Measurements from ENCODE around the gene HCFC1.

The HCFC1 gene

DNA sequence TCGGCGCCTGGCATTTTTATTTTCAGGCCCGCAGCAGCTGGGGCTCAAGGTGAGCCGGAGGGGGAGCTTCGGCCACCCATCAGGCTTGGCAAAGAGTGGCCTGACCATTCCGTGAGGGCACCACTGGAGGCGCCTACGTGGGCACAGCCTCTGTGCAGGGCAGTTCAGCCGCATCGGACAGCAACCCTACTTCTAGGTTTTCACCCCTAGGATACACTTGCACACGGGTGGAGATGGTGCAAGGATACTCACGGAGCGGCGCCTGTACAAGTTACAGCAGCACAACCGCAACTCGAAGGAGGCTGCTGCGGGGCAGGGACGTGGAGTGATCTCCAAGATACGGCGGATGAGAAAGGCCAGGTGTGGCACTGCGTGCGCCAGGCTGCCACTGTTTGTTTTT lies 10.8 kb downstream of the HCFC1 start:
- no peaks in the 10 kb centered on the region; the same call in 1 of the 2 replicates for H3K36me3 ChIP-seq (replicated peaks; ENCODE audit: insufficient read depth, low read length)
- no peak for TF ChIP-seq CTCF (IDR thresholded peaks at IDR 0.05; ENCODE audit: low read length)
- no peak for TF ChIP-seq EZH2 (optimal IDR thresholded peaks at IDR 0.05; ENCODE audit: low read depth, low read length)
- TF ChIP-seq EZH2phosphoT487 (IDR thresholded peaks at IDR 0.05; ENCODE audit: low read length) = no peak
- H3K4me1 ChIP-seq (ENCODE audit: low read length) = no peaks in the 10 kb centered on the region
- peaks cover 6% of the 10 kb centered on the region; the same call in 1 of the 2 replicates for H4K20me1 ChIP-seq (ENCODE audit: insufficient read depth, low read length)
- no peaks in the 10 kb centered on the region for H3F3A ChIP-seq (ENCODE audit: insufficient read depth, low read length)
- DNase-seq = no peak
- H3K27ac ChIP-seq (ENCODE audit: low read length) = no peak overlapping the region
- H2AFZ ChIP-seq (ENCODE audit: low read length) = no peak overlapping the region
- H3K79me2 ChIP-seq (ENCODE audit: low read length) = peaks cover 49% of the 10 kb centered on the region
- no peaks in the 10 kb centered on the region for H3K27me3 ChIP-seq (replicated peaks; ENCODE audit: insufficient read depth, low read length)
- H3K9me2 ChIP-seq (replicated peaks; ENCODE audit: insufficient read depth, low read length) = no peaks in the 10 kb centered on the region
- no peak overlapping the region for H3K9ac ChIP-seq (ENCODE audit: low read length)
- no peak overlapping the region for H3K4me2 ChIP-seq (ENCODE audit: low read depth, low read length)
- no peaks in the 10 kb centered on the region for H3K9me3 ChIP-seq (replicated peaks; ENCODE audit: insufficient read depth, low read length)
- no peak overlapping the region for H3K4me3 ChIP-seq (ENCODE audit: low read length)

GRCh38 chrX:153960077-153960476 lies 11.5 kb downstream of the HCFC1 start:
- no peaks in the 10 kb centered on the region for H3K9me2 ChIP-seq (replicated peaks; ENCODE audit: insufficient read depth, low read length)
- TF ChIP-seq EZH2phosphoT487 (IDR thresholded peaks at IDR 0.05; ENCODE audit: low read length) (no peak), CTCF (IDR thresholded peaks at IDR 0.05; ENCODE audit: low read length) (no peak), EZH2 (optimal IDR thresholded peaks at IDR 0.05; ENCODE audit: low read depth, low read length) (no peak)
- H3K9ac ChIP-seq (ENCODE audit: low read length) = no peak overlapping the region
- H3K36me3 ChIP-seq (replicated peaks; ENCODE audit: insufficient read depth, low read length) = no peaks in the 10 kb centered on the region; the same call in 1 of the 2 replicates
- H3K9me3 ChIP-seq (replicated peaks; ENCODE audit: insufficient read depth, low read length) = no peaks in the 10 kb centered on the region
- no peak overlapping the region for H2AFZ ChIP-seq (ENCODE audit: low read length)
- no peak for DNase-seq
- H3K4me1 ChIP-seq (ENCODE audit: low read length) = no peaks in the 10 kb centered on the region
- no peaks in the 10 kb centered on the region for H3K27me3 ChIP-seq (replicated peaks; ENCODE audit: insufficient read depth, low read length)
- H3K79me2 ChIP-seq (ENCODE audit: low read length) = peaks cover 42% of the 10 kb centered on the region
- no peak overlapping the region for H3K4me2 ChIP-seq (ENCODE audit: low read depth, low read length)
- H4K20me1 ChIP-seq (ENCODE audit: insufficient read depth, low read length) = no peaks in the 10 kb centered on the region; the same call in 1 of the 2 replicates
- H3K4me3 ChIP-seq (ENCODE audit: low read length) = no peak overlapping the region
- no peak overlapping the region for H3K27ac ChIP-seq (ENCODE audit: low read length)
- no peaks in the 10 kb centered on the region for H3F3A ChIP-seq (ENCODE audit: insufficient read depth, low read length)

DNA sequence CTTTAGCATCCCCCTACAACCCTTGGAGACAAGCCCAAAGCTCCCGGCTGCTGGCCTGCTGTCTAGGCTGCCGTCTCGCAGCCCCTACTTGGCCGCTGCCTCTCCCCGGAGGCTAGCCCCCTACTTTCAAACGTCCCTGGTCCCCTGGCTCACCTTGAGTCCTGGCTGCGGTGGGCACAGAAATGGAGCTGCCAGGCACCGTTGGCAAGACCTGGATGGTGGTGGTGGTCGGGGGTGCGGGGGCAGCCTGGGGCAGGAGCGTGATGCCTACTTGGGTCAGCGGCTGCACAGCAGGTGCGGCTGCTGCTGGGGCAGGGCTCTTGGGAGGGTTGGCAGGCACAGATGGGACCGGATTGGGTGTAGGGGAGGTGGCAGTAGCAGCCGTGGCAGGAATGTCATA lies 12.0 kb downstream of the HCFC1 start:
- Histone ChIP-seq H2AFZ (ENCODE audit: low read length) (no peak overlapping the region), H3K36me3 (replicated peaks; ENCODE audit: insufficient read depth, low read length) (no peaks in the 10 kb centered on the region; the same call in 1 of the 2 replicates), H3K4me2 (ENCODE audit: low read depth, low read length) (no peak overlapping the region), H3K79me2 (ENCODE audit: low read length) (peaks cover 38% of the 10 kb centered on the region), H3K4me1 (ENCODE audit: low read length) (no peaks in the 10 kb centered on the region), H4K20me1 (ENCODE audit: insufficient read depth, low read length) (no peaks in the 10 kb centered on the region), H3F3A (ENCODE audit: insufficient read depth, low read length) (no peaks in the 10 kb centered on the region), H3K4me3 (ENCODE audit: low read length) (no peak overlapping the region), H3K9ac (ENCODE audit: low read length) (no peak overlapping the region), H3K27ac (ENCODE audit: low read length) (no peak overlapping the region), H3K9me2 (replicated peaks; ENCODE audit: insufficient read depth, low read length) (no peaks in the 10 kb centered on the region), H3K27me3 (replicated peaks; ENCODE audit: insufficient read depth, low read length) (no peaks in the 10 kb centered on the region), H3K9me3 (replicated peaks; ENCODE audit: insufficient read depth, low read length) (no peaks in the 10 kb centered on the region)
- no peak for TF ChIP-seq EZH2 (optimal IDR thresholded peaks at IDR 0.05; ENCODE audit: low read depth, low read length)
- no peak for TF ChIP-seq CTCF (IDR thresholded peaks at IDR 0.05; ENCODE audit: low read length)
- TF ChIP-seq EZH2phosphoT487 (IDR thresholded peaks at IDR 0.05; ENCODE audit: low read length) = no peak
- DNase-seq = no peak
